Measurements from ENCODE around the gene TRAPPC12.

Gene TRAPPC12

DNA sequence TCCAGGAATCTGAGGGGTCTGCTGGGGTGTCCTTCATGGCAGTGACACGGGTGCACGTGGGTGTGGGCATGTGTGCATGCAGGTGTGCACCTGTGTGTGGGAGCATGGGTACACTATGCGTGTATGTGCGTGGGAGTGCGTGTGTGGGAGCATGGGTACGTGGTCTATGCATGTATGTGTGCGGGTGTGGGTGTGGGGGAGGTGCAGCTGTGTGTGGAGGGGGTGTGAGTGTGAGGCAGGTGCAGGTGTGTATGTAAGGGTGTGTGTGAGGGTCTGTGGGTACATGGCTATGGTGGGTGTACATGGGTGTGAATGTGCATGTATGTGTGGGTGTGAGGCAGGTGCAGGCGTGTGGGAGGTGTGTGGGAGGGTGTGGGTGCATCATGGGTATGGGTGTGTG is 38.2 kb upstream of the TRAPPC12 start:
- CTCF ChIA-PET = no interaction called here
- Histone ChIP-seq H3K4me1 (ENCODE audit: control extremely low read depth in 1 of 4, control insufficient read depth in 4 of 4, insufficient read depth in 4 of 4, low read length in 3 of 4) (no peaks in the 10 kb centered on the region), H3K36me3 (ENCODE audit: control insufficient read depth in 4 of 4, insufficient read depth in 4 of 4, low read length in 3 of 4) (peaks cover 3 to 18% (median 10%) of the 10 kb centered on the region in 4 experiments), H3K4me3 (ENCODE audit: control insufficient read depth in 1 of 7, extremely low read depth in 1 of 7, insufficient read depth in 4 of 7, low read depth in 2 of 7, low read length in 6 of 7) (no peak overlapping the region), H3K27ac (ENCODE audit: insufficient read depth in 1 of 2, low read depth in 1 of 2, low read length in 2 of 2, poor library complexity in 1 of 2, severe bottlenecking in 2 of 2) (no peak overlapping the region), H3K27me3 (replicated peaks in 2 of 5; ENCODE audit: control insufficient read depth in 4 of 5, insufficient read depth in 5 of 5, low read length in 4 of 5) (no peaks in the 10 kb centered on the region), H3K9me3 (ENCODE audit: control extremely low read depth in 1 of 5, control insufficient read depth in 4 of 5, insufficient read depth in 2 of 5, low read depth in 1 of 5, low read length in 4 of 5) (no peaks in the 10 kb centered on the region)
- no peak for DNase-seq
- POLR2A ChIA-PET = no interaction called here
- WGBS (ENCODE audit: insufficient coverage) = 100% methylated on average over 6 of the region's 8 CpGs

DNA sequence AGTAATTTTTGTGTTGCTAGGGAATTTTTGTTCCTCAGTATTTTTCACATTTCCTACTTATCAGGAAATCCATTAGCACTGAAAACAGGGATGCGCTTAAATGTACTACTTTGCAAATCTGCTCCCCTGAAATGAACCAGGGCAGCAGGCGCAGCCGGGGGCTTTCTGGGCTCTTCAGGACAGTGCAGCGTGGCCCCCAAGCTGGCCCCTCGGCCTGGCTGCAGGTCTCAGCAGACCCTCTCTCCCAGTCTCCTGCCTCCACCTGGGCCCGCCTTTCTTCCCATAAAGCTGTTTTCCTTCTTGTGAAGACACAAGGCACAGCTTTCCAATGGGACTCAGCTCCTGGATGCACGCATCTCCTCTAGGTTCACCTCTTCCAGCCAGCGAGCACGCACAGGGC is 37.2 kb upstream of the TRAPPC12 start:
- Histone ChIP-seq H3K9me3 (ENCODE audit: control extremely low read depth in 1 of 5, control insufficient read depth in 4 of 5, insufficient read depth in 2 of 5, low read depth in 1 of 5, low read length in 4 of 5) (no peaks in the 10 kb centered on the region), H3K4me3 (ENCODE audit: control insufficient read depth in 1 of 7, extremely low read depth in 1 of 7, insufficient read depth in 4 of 7, low read depth in 2 of 7, low read length in 6 of 7) (no peak overlapping the region), H3K27ac (ENCODE audit: insufficient read depth in 1 of 2, low read depth in 1 of 2, low read length in 2 of 2, poor library complexity in 1 of 2, severe bottlenecking in 2 of 2) (no peak overlapping the region), H3K27me3 (replicated peaks in 2 of 5; ENCODE audit: control insufficient read depth in 4 of 5, insufficient read depth in 5 of 5, low read length in 4 of 5) (no peaks in the 10 kb centered on the region), H3K4me1 (ENCODE audit: control extremely low read depth in 1 of 4, control insufficient read depth in 4 of 4, insufficient read depth in 4 of 4, low read length in 3 of 4) (no peaks in the 10 kb centered on the region), H3K36me3 (ENCODE audit: control insufficient read depth in 4 of 4, insufficient read depth in 4 of 4, low read length in 3 of 4) (peaks cover 3 to 23% (median 13%) of the 10 kb centered on the region in 4 experiments)
- WGBS (ENCODE audit: insufficient coverage) = 97% methylated on average over 8 of the region's 9 CpGs
- POLR2A ChIA-PET = no interaction called here
- CTCF ChIA-PET = no interaction called here
- no peak for DNase-seq

DNA sequence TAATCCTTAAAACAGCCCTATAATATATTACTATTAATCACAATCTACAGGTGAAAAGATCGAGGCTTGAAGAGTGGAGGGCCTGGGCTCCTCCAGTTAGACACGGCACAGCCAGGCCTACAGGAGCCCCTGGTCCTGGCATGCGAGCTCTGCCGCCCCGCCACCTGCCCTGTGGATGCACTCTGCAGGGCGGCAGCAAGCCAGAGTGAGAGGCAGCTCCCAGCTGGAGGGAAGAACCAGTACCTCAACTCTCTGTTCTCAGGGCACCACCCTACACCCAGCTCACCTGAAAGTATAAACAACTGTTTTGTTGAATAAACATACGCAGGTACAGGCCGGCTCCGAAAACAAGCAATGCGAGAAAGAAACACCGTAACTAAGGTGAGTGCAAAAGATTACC is 36.5 kb upstream of the TRAPPC12 start:
- WGBS (ENCODE audit: insufficient coverage) = over 99% methylated on average over 10 of the region's 11 CpGs
- ChIA-PET CTCF (no interaction called here), POLR2A (no interaction called here)
- peaks cover 0 to 4% (median 0%) of the 10 kb centered on the region in 5 experiments for H3K9me3 ChIP-seq (ENCODE audit: control extremely low read depth in 1 of 5, control insufficient read depth in 4 of 5, insufficient read depth in 2 of 5, low read depth in 1 of 5, low read length in 4 of 5)
- no peak for DNase-seq
- H3K4me3 ChIP-seq (ENCODE audit: control insufficient read depth in 1 of 7, extremely low read depth in 1 of 7, insufficient read depth in 4 of 7, low read depth in 2 of 7, low read length in 6 of 7) = no peak overlapping the region
- peaks cover 0 to 23% (median 17%) of the 10 kb centered on the region in 4 experiments for H3K36me3 ChIP-seq (ENCODE audit: control insufficient read depth in 4 of 4, insufficient read depth in 4 of 4, low read length in 3 of 4)
- no peak overlapping the region for H3K27ac ChIP-seq (ENCODE audit: insufficient read depth in 1 of 2, low read depth in 1 of 2, low read length in 2 of 2, poor library complexity in 1 of 2, severe bottlenecking in 2 of 2)
- no peaks in the 10 kb centered on the region for H3K4me1 ChIP-seq (ENCODE audit: control extremely low read depth in 1 of 4, control insufficient read depth in 4 of 4, insufficient read depth in 4 of 4, low read length in 3 of 4)
- no peaks in the 10 kb centered on the region for H3K27me3 ChIP-seq (replicated peaks in 2 of 5; ENCODE audit: control insufficient read depth in 4 of 5, insufficient read depth in 5 of 5, low read length in 4 of 5)

DNA sequence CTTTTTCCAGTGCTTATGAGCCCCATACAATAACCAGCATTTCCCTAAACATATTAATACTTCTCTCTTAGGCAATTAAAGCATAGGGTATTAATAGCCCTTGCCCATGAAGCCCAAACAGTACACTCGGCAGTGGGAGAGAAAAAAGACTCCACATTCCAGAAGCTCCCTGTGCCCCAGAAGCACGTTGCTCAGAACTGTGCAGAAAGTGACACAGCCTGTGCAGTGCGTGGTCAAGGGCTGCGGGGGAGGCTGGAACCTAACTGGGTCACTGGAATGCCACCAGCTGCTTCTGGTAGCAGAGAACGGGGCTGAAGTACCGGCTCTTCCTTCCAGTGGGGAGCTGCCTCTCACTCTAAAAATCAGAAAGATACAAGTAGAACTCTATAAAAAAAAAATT is 34.6 kb upstream of the TRAPPC12 start:
- ChIA-PET POLR2A (no interaction called here), CTCF (no interaction called here)
- 100% methylated on average over 3 of the region's 6 CpGs for WGBS (ENCODE audit: insufficient coverage)
- H3K36me3 ChIP-seq (ENCODE audit: control insufficient read depth in 4 of 4, insufficient read depth in 4 of 4, low read length in 3 of 4) = peaks cover 0 to 32% (median 19%) of the 10 kb centered on the region in 4 experiments
- H3K4me3 ChIP-seq (ENCODE audit: control insufficient read depth in 1 of 7, extremely low read depth in 1 of 7, insufficient read depth in 4 of 7, low read depth in 2 of 7, low read length in 6 of 7) = no peak overlapping the region
- DNase-seq = no peak
- no peaks in the 10 kb centered on the region for H3K27me3 ChIP-seq (replicated peaks in 2 of 5; ENCODE audit: control insufficient read depth in 4 of 5, insufficient read depth in 5 of 5, low read length in 4 of 5)
- H3K4me1 ChIP-seq (ENCODE audit: control extremely low read depth in 1 of 4, control insufficient read depth in 4 of 4, insufficient read depth in 4 of 4, low read length in 3 of 4) = no peaks in the 10 kb centered on the region
- peaks cover 0 to 16% (median 0%) of the 10 kb centered on the region in 5 experiments for H3K9me3 ChIP-seq (ENCODE audit: control extremely low read depth in 1 of 5, control insufficient read depth in 4 of 5, insufficient read depth in 2 of 5, low read depth in 1 of 5, low read length in 4 of 5)
- H3K27ac ChIP-seq (ENCODE audit: insufficient read depth in 1 of 2, low read depth in 1 of 2, low read length in 2 of 2, poor library complexity in 1 of 2, severe bottlenecking in 2 of 2) = no peak overlapping the region

DNA sequence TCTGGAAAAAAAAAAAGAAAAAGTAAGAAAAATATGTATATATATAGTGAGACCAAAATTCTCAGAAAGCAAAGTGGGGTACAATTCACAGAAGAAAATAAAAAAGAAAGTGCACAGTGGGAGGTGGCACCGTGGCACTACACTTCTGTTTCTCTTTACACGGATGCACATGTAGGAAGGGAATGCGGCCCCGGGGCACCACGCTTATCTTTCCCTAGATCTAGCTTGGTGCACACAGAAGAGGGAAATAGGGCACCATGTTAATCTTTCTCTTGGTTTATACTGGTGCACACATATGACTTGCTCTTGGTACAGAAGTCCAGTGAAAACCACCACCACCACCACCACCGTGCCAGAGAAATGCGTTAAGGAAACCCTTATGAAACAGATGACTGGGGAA is 33.9 kb upstream of the TRAPPC12 start:
- no peak for DNase-seq
- Histone ChIP-seq H3K36me3 (ENCODE audit: control insufficient read depth in 4 of 4, insufficient read depth in 4 of 4, low read length in 3 of 4) (peaks cover 0 to 34% (median 23%) of the 10 kb centered on the region in 4 experiments), H3K9me3 (ENCODE audit: control extremely low read depth in 1 of 5, control insufficient read depth in 4 of 5, insufficient read depth in 2 of 5, low read depth in 1 of 5, low read length in 4 of 5) (peaks cover 0 to 16% (median 0%) of the 10 kb centered on the region in 5 experiments), H3K4me3 (ENCODE audit: control insufficient read depth in 1 of 7, extremely low read depth in 1 of 7, insufficient read depth in 4 of 7, low read depth in 2 of 7, low read length in 6 of 7) (no peak overlapping the region), H3K4me1 (ENCODE audit: control extremely low read depth in 1 of 4, control insufficient read depth in 4 of 4, insufficient read depth in 4 of 4, low read length in 3 of 4) (no peaks in the 10 kb centered on the region), H3K27ac (ENCODE audit: insufficient read depth in 1 of 2, low read depth in 1 of 2, low read length in 2 of 2, poor library complexity in 1 of 2, severe bottlenecking in 2 of 2) (no peak overlapping the region), H3K27me3 (replicated peaks in 2 of 5; ENCODE audit: control insufficient read depth in 4 of 5, insufficient read depth in 5 of 5, low read length in 4 of 5) (no peaks in the 10 kb centered on the region)
- ChIA-PET CTCF (interaction anchor here (1.1 kb wide), 1 partner anchor 12 kb away, joined by 3 read pairs; no protein-coding TSS in a partner anchor), POLR2A (no interaction called here)
- WGBS (ENCODE audit: insufficient coverage) = 98% methylated on average over 7 of the region's 7 CpGs

DNA sequence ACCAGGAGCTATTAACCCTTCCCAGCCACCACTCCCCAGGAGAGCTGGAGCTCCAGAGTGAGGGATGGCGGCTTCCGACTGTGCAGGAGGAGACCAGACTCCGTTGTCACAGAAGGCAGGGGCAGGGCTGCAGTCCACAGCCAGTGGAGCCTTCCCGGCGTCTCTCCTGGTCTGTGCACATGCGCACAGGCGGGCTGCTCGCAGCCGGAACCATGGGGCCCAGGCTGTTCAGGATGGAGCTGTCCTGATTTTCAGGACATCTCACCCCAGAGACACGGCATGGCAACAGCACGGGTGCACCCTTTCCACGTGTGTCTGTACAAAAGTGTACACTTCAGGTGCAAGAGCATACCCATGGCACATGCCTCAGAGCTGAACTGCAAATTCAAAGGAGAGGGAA is 30.7 kb upstream of the TRAPPC12 start:
- 97% methylated on average over 12 of the region's 12 CpGs for WGBS (ENCODE audit: insufficient coverage)
- no peak for DNase-seq
- POLR2A ChIA-PET = no interaction called here
- CTCF ChIA-PET = interaction anchor here (1.5 kb wide), 1 partner anchor 11 kb away, joined by 3 read pairs; no protein-coding TSS in a partner anchor
- H3K27ac ChIP-seq (ENCODE audit: insufficient read depth in 1 of 2, low read depth in 1 of 2, low read length in 2 of 2, poor library complexity in 1 of 2, severe bottlenecking in 2 of 2) = no peak overlapping the region
- H3K9me3 ChIP-seq (ENCODE audit: control extremely low read depth in 1 of 5, control insufficient read depth in 4 of 5, insufficient read depth in 2 of 5, low read depth in 1 of 5, low read length in 4 of 5) = peaks cover 0 to 23% (median 0%) of the 10 kb centered on the region in 5 experiments
- H3K4me1 ChIP-seq (ENCODE audit: control extremely low read depth in 1 of 4, control insufficient read depth in 4 of 4, insufficient read depth in 4 of 4, low read length in 3 of 4) = no peaks in the 10 kb centered on the region
- peaks cover 2 to 50% (median 34%) of the 10 kb centered on the region in 4 experiments for H3K36me3 ChIP-seq (ENCODE audit: control insufficient read depth in 4 of 4, insufficient read depth in 4 of 4, low read length in 3 of 4)
- no peaks in the 10 kb centered on the region for H3K27me3 ChIP-seq (replicated peaks in 2 of 5; ENCODE audit: control insufficient read depth in 4 of 5, insufficient read depth in 5 of 5, low read length in 4 of 5)
- H3K4me3 ChIP-seq (ENCODE audit: control insufficient read depth in 1 of 7, extremely low read depth in 1 of 7, insufficient read depth in 4 of 7, low read depth in 2 of 7, low read length in 6 of 7) = no peak overlapping the region

DNA sequence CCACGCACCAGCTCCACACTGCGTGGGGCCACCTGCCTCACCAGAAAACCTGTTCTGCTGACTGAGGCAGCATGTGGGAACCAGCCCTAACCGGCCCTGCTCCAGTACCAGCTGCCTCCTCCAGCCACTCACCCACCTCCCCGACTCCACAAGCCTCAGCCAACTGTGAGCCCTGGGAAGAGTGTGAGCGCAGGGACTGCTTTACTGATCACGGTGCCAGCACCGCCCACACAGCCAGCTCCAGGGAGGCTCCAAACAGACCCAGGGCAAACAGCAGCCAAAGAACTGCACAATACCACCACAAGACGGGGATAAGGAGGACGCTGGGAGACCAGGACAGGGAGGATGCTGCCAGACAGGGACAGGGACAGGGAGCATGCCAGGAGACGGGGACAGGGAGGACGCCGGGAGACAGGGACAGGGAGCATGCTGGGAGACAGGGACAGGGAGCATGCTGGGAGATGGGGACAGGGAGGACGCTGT is 30.2 kb upstream of the TRAPPC12 start:
- DNase-seq = no peak
- Histone ChIP-seq H3K9me3 (ENCODE audit: control extremely low read depth in 1 of 5, control insufficient read depth in 4 of 5, insufficient read depth in 2 of 5, low read depth in 1 of 5, low read length in 4 of 5) (peaks cover 0 to 23% (median 0%) of the 10 kb centered on the region in 5 experiments), H3K27ac (ENCODE audit: insufficient read depth in 1 of 2, low read depth in 1 of 2, low read length in 2 of 2, poor library complexity in 1 of 2, severe bottlenecking in 2 of 2) (no peak overlapping the region), H3K4me3 (ENCODE audit: control insufficient read depth in 1 of 7, extremely low read depth in 1 of 7, insufficient read depth in 4 of 7, low read depth in 2 of 7, low read length in 6 of 7) (no peak overlapping the region), H3K27me3 (replicated peaks in 2 of 5; ENCODE audit: control insufficient read depth in 4 of 5, insufficient read depth in 5 of 5, low read length in 4 of 5) (no peaks in the 10 kb centered on the region), H3K36me3 (ENCODE audit: control insufficient read depth in 4 of 4, insufficient read depth in 4 of 4, low read length in 3 of 4) (peaks cover 4 to 54% (median 36%) of the 10 kb centered on the region in 4 experiments), H3K4me1 (ENCODE audit: control extremely low read depth in 1 of 4, control insufficient read depth in 4 of 4, insufficient read depth in 4 of 4, low read length in 3 of 4) (no peaks in the 10 kb centered on the region)
- ChIA-PET CTCF (interaction anchor here (1.5 kb wide), 1 partner anchor 10 kb away, joined by 3 read pairs; no protein-coding TSS in a partner anchor), POLR2A (no interaction called here)
- 100% methylated on average over 12 of the region's 13 CpGs for WGBS (ENCODE audit: insufficient coverage)
